ENCODE data around the gene ANAPC2. TPM values are rescaled to one million over a fixed set of nuclear protein-coding genes. Genes with fewer than 3 reads are reported as not detected.

The ANAPC2 gene
- total RNA-seq, 1 experiment from 2014 or later: 46.0 TPM

DNA sequence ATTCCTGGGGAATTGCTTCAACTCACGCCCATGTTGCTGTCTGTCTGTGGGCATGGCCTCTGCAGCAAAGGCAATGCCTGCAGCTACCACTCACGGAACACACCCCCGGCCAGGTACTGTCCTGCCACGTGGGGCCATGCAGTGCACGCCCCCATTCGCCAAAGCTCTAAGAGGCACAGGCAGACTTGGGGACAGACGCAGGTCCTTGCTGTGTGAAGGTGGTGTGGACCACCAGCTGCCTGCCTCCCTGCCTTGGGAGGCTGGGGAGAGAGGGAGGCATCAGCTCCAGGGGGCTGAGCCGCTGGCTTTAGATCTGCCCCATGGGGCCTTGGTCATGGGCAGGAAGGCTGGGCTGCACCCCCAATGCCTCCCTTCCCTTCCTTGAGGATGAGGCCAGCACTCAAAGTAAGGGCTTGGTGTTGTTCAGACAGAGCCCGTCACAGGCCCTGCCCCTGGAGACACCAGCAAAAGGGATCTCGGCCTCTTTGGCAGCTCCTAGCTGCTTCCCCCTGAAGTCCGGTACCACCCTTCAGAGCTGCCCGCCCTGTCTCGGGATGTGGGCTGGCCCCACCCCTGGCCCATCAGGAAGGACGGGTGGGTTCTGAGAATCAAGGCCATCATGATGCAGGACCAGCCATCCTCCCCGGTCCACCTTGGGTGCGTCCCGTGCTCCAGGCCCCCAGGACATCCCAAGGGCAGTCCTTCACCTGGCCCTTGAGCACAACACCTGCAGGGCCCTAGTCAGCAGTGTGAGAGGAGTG, 47.1 kb downstream of the ANAPC2 start:
- no peaks in the 10 kb centered on the region for H3K36me3 ChIP-seq (ENCODE audit: control insufficient read depth, insufficient read depth, low read length)
- ChIA-PET CTCF (interaction anchor here (0.6 kb wide), 1 partner anchor 17 kb away, joined by 4 read pairs; no protein-coding TSS in a partner anchor), POLR2A (no interaction called here)
- no peak for DNase-seq (ENCODE audit: low read depth, low spot score)
- no peak overlapping the region for H3K4me3 ChIP-seq (ENCODE audit: low read depth in 2 of 2, low read length in 2 of 2)
- no TSS peak for BruUV-seq (replicated peaks)
- TF ChIP-seq POLR2AphosphoS5 (IDR thresholded peaks at IDR 0.05; ENCODE audit: low read depth, low read length): no peak
- TF ChIP-seq, protein P1, sequence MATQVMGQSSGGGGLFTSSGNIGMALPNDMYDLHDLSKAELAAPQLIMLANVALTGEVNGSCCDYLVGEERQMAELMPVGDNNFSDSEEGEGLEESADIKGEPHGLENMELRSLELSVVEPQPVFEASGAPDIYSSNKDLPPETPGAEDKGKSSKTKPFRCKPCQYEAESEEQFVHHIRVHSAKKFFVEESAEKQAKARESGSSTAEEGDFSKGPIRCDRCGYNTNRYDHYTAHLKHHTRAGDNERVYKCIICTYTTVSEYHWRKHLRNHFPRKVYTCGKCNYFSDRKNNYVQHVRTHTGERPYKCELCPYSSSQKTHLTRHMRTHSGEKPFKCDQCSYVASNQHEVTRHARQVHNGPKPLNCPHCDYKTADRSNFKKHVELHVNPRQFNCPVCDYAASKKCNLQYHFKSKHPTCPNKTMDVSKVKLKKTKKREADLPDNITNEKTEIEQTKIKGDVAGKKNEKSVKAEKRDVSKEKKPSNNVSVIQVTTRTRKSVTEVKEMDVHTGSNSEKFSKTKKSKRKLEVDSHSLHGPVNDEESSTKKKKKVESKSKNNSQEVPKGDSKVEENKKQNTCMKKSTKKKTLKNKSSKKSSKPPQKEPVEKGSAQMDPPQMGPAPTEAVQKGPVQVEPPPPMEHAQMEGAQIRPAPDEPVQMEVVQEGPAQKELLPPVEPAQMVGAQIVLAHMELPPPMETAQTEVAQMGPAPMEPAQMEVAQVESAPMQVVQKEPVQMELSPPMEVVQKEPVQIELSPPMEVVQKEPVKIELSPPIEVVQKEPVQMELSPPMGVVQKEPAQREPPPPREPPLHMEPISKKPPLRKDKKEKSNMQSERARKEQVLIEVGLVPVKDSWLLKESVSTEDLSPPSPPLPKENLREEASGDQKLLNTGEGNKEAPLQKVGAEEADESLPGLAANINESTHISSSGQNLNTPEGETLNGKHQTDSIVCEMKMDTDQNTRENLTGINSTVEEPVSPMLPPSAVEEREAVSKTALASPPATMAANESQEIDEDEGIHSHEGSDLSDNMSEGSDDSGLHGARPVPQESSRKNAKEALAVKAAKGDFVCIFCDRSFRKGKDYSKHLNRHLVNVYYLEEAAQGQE (IDR thresholded peaks at IDR 0.05; ENCODE audit: insufficient read depth in 1 of 2, low read depth in 2 of 2, low read length in 1 of 2): no peak
- no peak for TF ChIP-seq SIN3A (IDR thresholded peaks at IDR 0.05; ENCODE audit: borderline replicate concordance, insufficient read depth, low read depth, low read length)
- no peak for TF ChIP-seq CTCF (IDR thresholded peaks at IDR 0.05)
- H3K9me3 ChIP-seq (ENCODE audit: control insufficient read depth, insufficient read depth, low read depth, low read length): no peaks in the 10 kb centered on the region
- no peak for ATAC-seq
- H3K4me1 ChIP-seq (ENCODE audit: control insufficient read depth, insufficient read depth, low read length): no peaks in the 10 kb centered on the region
- intact Hi-C loops (cut with micrococcal nuclease; ENCODE audit: unreplicated experiment): no loop called here
- no peak overlapping the region for H3K27ac ChIP-seq (ENCODE audit: low read length)
- H3K27me3 ChIP-seq (ENCODE audit: control insufficient read depth, insufficient read depth, low read length): no peaks in the 10 kb centered on the region
- in situ Hi-C loops (cut with HindIII; ENCODE audit: low pct_unique_long_range_greater_than_20kb, low sequenced_read_pairs): no loop called here

GRCh38 chr9:137140151-137141012, 48.0 kb downstream of the ANAPC2 start:
- TF ChIP-seq SIN3A (IDR thresholded peaks at IDR 0.05; ENCODE audit: borderline replicate concordance, insufficient read depth, low read depth, low read length) (no peak), TCF7L2 (IDR thresholded peaks at IDR 0.05; ENCODE audit: low read depth, low read length) (no peak), CTCF (IDR thresholded peaks at IDR 0.05) (no peak), POLR2AphosphoS5 (IDR thresholded peaks at IDR 0.05; ENCODE audit: low read depth, low read length) (no peak)
- TF ChIP-seq, protein P1 (IDR thresholded peaks at IDR 0.05; ENCODE audit: insufficient read depth in 1 of 2, low read depth in 2 of 2, low read length in 1 of 2): no peak
- POLR2A ChIA-PET: interaction anchor here (0.6 kb wide), 1 partner anchor 9 kb away, joined by 6 read pairs; no protein-coding TSS in a partner anchor
- intact Hi-C loops (cut with micrococcal nuclease; ENCODE audit: unreplicated experiment): no loop called here

More at GRCh38 chr9:137140151-137141012, 48.0 kb downstream of the ANAPC2 start:
- in situ Hi-C loops (cut with HindIII; ENCODE audit: low pct_unique_long_range_greater_than_20kb, low sequenced_read_pairs): no loop called here
- H3K9me3 ChIP-seq (ENCODE audit: control insufficient read depth, insufficient read depth, low read depth, low read length): no peaks in the 10 kb centered on the region
- H3K27me3 ChIP-seq (ENCODE audit: control insufficient read depth, insufficient read depth, low read length): no peaks in the 10 kb centered on the region
- no peak for DNase-seq (ENCODE audit: low read depth, low spot score)
- H3K4me1 ChIP-seq (ENCODE audit: control insufficient read depth, insufficient read depth, low read length): no peaks in the 10 kb centered on the region
- H3K4me3 ChIP-seq (ENCODE audit: low read depth in 2 of 2, low read length in 2 of 2): no peak overlapping the region
- CTCF ChIA-PET: interaction anchor here (0.6 kb wide), 1 partner anchor 18 kb away, joined by 4 read pairs; no protein-coding TSS in a partner anchor
- H3K27ac ChIP-seq (ENCODE audit: low read length): no peak overlapping the region
- H3K36me3 ChIP-seq (ENCODE audit: control insufficient read depth, insufficient read depth, low read length): no peaks in the 10 kb centered on the region
- no peak for ATAC-seq
- no TSS peak for BruUV-seq (replicated peaks)

Measured in Panc1 (cell line).